ENCODE data around the gene OR10H3. TPM values are rescaled to one million over a fixed set of nuclear protein-coding genes. Genes with fewer than 3 reads are reported as not detected.

Gene OR10H3, protein sequence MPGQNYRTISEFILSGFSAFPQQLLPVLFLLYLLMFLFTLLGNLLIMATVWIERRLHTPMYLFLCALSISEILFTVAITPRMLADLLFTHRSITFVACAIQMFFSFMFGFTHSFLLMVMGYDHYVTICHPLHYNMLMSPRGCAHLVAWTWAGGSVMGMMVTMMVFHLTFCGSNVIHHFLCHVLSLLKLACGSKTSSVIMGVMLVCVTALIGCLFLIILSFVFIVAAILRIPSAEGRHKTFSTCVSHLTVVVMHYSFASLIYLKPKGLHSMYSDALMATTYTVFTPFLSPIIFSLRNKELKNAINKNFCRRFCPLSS
- total RNA-seq (not detected), polyA plus RNA-seq (not detected)

DNA sequence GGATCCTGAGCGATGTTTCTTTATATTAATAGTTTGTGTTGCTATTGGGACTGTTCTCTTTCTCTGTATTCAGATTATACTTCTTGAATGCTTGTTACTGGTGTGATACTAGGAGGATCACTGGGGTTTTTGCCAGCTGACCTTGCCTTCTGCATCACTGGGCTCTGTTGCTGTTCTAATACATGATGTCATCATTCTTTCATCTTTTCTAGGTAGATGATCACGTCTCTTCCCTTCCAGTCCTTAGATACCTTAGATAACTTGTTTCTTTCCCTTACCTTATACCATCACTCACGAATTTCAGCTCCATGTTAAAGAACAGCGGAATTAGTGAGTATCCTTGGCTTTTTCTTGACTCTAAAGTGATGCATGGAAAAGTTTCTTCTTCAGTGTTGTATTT is at the start of gene OR10H3:
Gene OR10H3 (plus strand): TSS at position 264 of the 400 bp plus-strand sequence. CDS start 3,408 bp downstream, outside the sequence.
- no peaks in the 10 kb centered on the region for H3K4me1 ChIP-seq (ENCODE audit: insufficient read depth)
- H3K36me3 ChIP-seq (ENCODE audit: insufficient read depth), result no peaks in the 10 kb centered on the region
- 62% methylated on average over 4 of the region's 4 CpGs for WGBS
- H3K27ac ChIP-seq (ENCODE audit: low read depth), result no peak within 1 kb of the TSS
- no peak for DNase-seq (ENCODE audit: extremely low spot score)
- no peak within 1 kb of the TSS for H3K4me3 ChIP-seq (ENCODE audit: low read depth, low read length)

DNA sequence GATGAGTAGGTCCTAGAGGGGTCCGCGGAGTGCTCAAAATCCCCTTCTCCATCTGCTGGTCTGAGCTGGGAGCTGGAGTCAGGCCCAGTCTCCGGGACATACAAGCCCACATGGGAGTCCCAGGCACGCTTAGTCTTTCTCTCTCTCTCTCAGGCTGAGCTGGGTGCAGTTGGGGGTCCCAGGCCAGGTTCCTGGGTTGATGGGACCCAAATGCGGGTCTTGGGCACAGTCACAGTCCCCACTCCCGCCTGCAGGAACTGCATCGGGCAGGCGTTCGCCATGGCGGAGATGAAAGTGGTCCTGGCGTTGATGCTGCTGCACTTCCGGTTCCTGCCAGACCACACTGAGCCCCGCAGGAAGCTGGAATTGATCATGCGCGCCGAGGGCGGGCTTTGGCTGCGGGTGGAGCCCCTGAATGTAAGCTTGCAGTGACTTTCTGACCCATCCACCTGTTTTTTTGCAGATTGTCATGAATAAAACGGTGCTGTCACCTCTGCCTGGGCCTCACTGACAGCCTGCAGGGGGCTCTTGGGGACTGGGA is 41.1 kb upstream of the OR10H3 start:
- Histone ChIP-seq H3K36me3 (ENCODE audit: insufficient read depth) (peaks cover 1% of the 10 kb centered on the region), H3K4me3 (ENCODE audit: low read depth, low read length) (no peak overlapping the region), H3K4me1 (ENCODE audit: insufficient read depth) (peaks cover 1% of the 10 kb centered on the region), H3K27ac (ENCODE audit: low read depth) (no peak overlapping the region)
- 81% methylated on average over 19 of the region's 19 CpGs for WGBS
- no peak for DNase-seq (ENCODE audit: extremely low spot score)

DNA sequence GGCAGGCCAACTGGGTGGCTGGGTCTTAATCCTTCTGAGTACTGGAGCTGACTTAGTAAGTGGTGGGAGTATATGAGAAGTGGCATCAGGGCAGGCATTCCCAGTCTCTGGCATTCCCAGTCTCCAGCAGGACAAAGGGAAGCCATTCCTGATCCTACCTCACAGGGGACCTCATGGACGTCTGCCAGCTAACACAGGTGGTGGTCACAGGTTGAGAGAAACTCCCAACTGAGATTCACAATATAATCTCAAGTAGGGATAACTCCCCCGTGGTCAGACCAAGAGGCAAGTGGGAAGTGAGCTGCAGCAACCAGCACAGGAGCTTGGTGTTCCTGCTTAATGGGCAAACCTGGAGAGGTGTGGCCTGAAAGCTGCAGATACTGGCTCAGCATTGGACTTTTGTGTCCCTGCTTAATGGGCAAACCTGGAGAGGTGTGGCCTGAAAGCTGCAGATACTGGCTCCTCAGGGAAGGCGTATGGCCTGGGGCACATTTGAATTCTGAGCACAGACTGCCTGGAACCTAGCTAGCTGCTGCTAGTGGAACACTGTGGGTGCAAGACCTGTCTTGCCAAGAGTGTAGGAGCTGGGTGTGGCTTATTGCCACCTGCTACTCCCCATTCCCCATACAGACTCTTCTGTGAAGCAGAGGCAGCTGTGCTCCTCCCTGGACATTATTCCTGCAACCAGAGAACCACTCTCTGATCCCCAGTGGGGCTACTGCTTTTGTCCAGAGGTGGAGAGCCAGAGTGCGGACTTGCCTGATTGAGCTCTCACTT is 35.8 kb upstream of the OR10H3 start:
- peak overlapping the region; percentile 24 for H3K27ac ChIP-seq (ENCODE audit: low read depth)
- H3K36me3 ChIP-seq (ENCODE audit: insufficient read depth), result no peaks in the 10 kb centered on the region
- no peak overlapping the region for H3K4me3 ChIP-seq (ENCODE audit: low read depth, low read length)
- H3K4me1 ChIP-seq (ENCODE audit: insufficient read depth), result peaks cover 1% of the 10 kb centered on the region
- no peak for DNase-seq (ENCODE audit: extremely low spot score)
- WGBS, result 57% methylated on average over 4 of the region's 4 CpGs

DNA sequence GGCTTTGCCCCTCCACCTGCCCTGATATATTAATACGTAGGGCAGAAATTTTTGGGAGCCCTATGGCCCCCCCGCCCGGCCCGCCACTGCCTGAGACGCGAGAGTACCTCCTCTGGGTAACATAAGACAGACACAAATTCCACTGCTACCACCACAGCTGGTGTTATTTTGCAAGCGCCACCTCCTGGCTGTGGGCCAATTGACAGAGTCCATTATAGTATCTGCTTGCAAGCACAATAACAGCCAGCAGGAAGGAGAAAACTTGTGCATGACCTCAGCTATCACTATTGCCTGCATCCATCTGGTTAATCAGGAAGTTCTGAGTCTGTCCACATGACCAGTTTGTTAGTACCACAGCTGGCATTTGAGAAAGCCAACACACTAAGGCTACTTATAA is 35.3 kb upstream of the OR10H3 start:
- H3K4me3 ChIP-seq (ENCODE audit: low read depth, low read length), result no peak overlapping the region
- 5% methylated on average over 7 of the region's 7 CpGs for WGBS
- H3K36me3 ChIP-seq (ENCODE audit: insufficient read depth), result no peaks in the 10 kb centered on the region
- peak overlapping the region; percentile 24 for H3K27ac ChIP-seq (ENCODE audit: low read depth)
- peak; percentile 40 for DNase-seq (ENCODE audit: extremely low spot score)
- H3K4me1 ChIP-seq (ENCODE audit: insufficient read depth), result peaks cover 1% of the 10 kb centered on the region

DNA sequence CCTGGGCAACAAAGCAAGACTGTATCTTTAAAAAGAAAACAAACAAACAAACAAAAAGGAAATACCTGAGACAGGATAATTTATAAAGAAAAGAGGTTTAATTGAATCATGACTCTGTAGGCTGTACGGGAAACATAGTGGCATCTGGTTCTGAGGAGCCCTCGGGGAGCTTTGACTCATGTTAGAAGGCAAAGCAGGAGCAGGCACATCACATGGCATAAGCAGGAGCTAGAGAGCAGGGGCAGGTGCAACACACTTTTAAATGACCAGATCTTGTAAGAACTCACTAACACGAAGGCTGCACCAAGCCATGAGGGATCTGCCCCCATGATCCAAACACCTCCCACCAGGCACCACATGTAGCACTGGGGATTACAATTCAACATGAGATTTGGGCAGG is 23.1 kb upstream of the OR10H3 start:
- no peak overlapping the region for H3K4me3 ChIP-seq (ENCODE audit: low read depth, low read length)
- DNase-seq (ENCODE audit: extremely low spot score), result no peak
- 68% methylated on average over 3 of the region's 3 CpGs for WGBS
- no peaks in the 10 kb centered on the region for H3K36me3 ChIP-seq (ENCODE audit: insufficient read depth)
- H3K27ac ChIP-seq (ENCODE audit: low read depth), result no peak overlapping the region
- no peaks in the 10 kb centered on the region for H3K4me1 ChIP-seq (ENCODE audit: insufficient read depth)

DNA sequence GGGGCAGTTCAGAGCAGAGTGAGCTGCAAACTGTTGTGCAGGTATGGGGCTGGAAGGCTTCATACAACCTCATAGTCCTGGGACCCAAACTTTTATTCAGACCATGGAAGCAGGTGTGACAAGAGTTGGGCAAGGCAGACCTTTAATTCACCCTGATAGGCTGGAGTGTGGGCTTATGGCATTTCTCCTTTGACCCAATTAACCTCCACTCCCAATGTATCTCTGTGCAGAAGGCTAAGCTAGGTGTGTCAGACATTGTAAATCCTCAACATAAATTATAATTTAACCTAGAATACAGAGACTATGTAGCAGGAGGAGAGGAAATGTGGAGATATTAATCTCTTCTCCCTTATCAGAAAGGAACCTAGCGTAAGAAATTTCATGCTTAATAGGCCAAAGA is 22.1 kb upstream of the OR10H3 start:
- no peak for DNase-seq (ENCODE audit: extremely low spot score)
- no peak overlapping the region for H3K27ac ChIP-seq (ENCODE audit: low read depth)
- 85% methylated on average over 1 of the region's 1 CpG for WGBS
- H3K4me1 ChIP-seq (ENCODE audit: insufficient read depth), result no peaks in the 10 kb centered on the region
- H3K4me3 ChIP-seq (ENCODE audit: low read depth, low read length), result no peak overlapping the region
- no peaks in the 10 kb centered on the region for H3K36me3 ChIP-seq (ENCODE audit: insufficient read depth)

DNA sequence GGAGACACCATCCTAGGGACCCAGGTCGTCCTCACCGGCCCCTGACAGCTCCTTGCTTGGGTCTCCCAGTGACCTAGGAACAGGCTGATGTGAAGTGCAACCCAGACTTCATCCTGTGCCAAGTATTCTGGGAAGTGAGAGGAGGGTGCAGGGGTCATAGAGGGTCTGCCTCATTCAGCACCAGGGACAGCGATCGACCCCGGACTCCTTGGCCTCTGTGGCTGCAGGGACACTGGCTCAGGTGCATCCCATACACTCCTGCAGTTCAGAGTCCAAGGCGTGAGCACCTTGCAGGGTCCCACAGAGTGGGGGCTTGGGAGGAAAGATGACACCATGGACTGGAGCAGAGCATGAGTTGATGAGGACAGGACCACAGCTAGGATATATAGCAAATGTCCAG is 20.0 kb upstream of the OR10H3 start:
- Histone ChIP-seq H3K27ac (ENCODE audit: low read depth) (no peak overlapping the region), H3K4me1 (ENCODE audit: insufficient read depth) (no peaks in the 10 kb centered on the region), H3K36me3 (ENCODE audit: insufficient read depth) (no peaks in the 10 kb centered on the region), H3K4me3 (ENCODE audit: low read depth, low read length) (no peak overlapping the region)
- 28% methylated on average over 6 of the region's 6 CpGs for WGBS
- no peak for DNase-seq (ENCODE audit: extremely low spot score)

DNA sequence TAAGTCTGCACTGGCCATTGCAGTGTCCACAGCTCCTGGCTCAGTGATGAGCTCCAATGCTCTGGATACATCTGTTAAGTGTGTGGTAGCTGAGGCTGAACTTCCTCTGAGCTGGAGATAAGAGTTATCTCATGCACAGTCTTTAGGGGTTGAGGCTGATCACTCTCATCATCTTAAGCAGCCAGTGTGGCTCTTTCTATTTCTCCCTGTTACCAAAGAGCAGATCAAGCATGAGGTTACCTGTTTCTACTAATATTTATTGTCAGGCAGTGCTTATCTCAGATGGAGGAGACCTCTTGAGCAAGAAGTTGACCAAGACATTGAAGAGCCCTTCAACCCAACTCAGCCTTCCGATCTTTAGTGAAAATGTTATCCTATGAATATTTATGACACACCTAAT is 16.5 kb upstream of the OR10H3 start:
- Histone ChIP-seq H3K4me1 (ENCODE audit: insufficient read depth) (no peaks in the 10 kb centered on the region), H3K27ac (ENCODE audit: low read depth) (no peak overlapping the region), H3K36me3 (ENCODE audit: insufficient read depth) (no peaks in the 10 kb centered on the region), H3K4me3 (ENCODE audit: low read depth, low read length) (no peak overlapping the region)
- WGBS, result 85% methylated on average over 1 of the region's 1 CpG
- DNase-seq (ENCODE audit: extremely low spot score), result no peak

DNA sequence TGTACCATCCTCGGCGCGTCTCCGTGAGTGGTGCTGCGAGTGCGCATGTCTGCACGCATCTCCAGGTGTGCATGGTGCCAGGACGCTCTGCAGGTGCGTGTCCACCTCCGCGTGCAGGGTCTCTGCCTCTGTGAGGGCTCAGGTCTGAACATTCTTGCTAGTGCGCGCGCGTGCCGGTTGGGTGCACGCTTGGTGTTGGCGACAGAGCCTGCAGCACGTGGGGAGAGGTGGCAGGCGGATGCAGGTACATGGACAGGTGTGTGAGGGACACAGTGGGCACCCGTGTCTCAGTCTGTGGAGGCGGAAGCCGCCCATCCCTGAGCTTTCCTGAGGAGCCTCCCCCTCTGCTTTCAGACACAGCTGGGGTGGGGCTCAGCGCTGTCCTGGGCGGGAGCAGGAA is 14.8 kb upstream of the OR10H3 start:
- no peak for DNase-seq (ENCODE audit: extremely low spot score)
- Histone ChIP-seq H3K36me3 (ENCODE audit: insufficient read depth) (no peaks in the 10 kb centered on the region), H3K4me1 (ENCODE audit: insufficient read depth) (no peaks in the 10 kb centered on the region), H3K27ac (ENCODE audit: low read depth) (no peak overlapping the region), H3K4me3 (ENCODE audit: low read depth, low read length) (no peak overlapping the region)
- 22% methylated on average over 25 of the region's 25 CpGs for WGBS

DNA sequence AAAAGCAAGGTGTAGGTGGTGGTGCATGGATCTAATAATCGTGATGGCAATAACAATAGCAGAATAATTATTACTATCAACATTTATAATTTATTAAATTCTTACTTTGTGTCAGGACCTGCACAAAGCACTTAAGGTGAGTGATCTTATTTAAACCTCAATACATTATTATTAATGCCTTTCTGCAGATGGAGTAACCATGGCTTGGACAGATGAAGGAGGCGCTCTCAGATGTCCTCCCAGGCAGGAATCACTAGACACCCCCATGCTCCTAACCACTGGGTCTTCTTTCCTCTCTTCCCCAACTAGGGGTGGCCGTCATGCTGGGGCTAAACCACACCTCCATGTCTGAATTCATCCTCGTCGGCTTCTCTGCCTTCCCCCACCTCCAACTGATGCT is 10.1 kb upstream of the OR10H3 start, which contains the start of gene OR10H2:
Gene OR10H2 (plus strand): TSS at position 301 of the 400 bp plus-strand sequence. CDS start 20 bp downstream, at position 321.
- Histone ChIP-seq H3K27ac (ENCODE audit: low read depth) (no peak within 1 kb of the TSS), H3K36me3 (ENCODE audit: insufficient read depth) (no peaks in the 10 kb centered on the region), H3K4me3 (ENCODE audit: low read depth, low read length) (no peak within 1 kb of the TSS), H3K4me1 (ENCODE audit: insufficient read depth) (no peaks in the 10 kb centered on the region)
- 82% methylated on average over 5 of the region's 5 CpGs for WGBS
- no peak for DNase-seq (ENCODE audit: extremely low spot score)

DNA sequence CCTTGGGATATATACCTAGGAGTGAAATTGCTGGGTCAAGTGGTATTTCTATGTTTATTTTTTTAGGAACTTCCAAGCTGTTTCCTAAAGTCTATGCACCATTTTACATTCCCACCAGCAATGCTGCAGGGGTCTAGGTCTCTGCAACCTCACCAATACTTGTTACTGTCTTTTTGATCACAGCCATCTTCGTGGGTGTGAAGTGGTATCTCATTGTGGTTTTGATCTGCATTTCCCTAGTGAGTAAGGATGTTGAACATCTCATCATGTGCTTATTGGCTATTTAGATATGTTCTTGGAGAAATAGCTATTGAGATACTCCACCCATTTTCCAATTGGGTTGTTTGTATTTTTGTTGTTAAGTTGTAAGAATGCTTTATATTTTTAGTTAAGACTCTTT is 7.2 kb upstream of the OR10H3 start:
- 39% methylated on average over 1 of the region's 1 CpG for WGBS
- H3K4me3 ChIP-seq (ENCODE audit: low read depth, low read length), result no peak overlapping the region
- H3K4me1 ChIP-seq (ENCODE audit: insufficient read depth), result no peaks in the 10 kb centered on the region
- no peak for DNase-seq (ENCODE audit: extremely low spot score)
- no peaks in the 10 kb centered on the region for H3K36me3 ChIP-seq (ENCODE audit: insufficient read depth)
- H3K27ac ChIP-seq (ENCODE audit: low read depth), result no peak overlapping the region

DNA sequence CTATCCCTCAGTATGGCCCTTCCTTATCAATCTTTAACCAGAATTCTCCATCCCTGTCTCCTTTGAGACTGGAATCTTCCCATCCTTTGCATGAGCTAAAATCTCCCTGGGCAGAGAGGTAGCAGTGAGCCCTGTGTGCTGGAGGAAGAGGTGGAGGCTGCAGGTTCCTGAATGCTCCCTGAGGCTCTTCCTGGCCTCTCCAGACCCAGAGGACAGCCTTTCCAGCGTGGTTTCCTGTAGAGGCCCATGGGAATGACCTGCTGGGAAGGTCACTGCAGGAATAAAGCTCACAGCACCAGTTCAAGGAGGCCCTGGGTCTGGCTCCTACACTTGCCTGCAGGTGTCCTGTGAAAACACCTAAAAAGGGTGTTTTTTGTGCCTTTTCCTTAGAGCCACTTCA is 5.4 kb upstream of the OR10H3 start:
- Histone ChIP-seq H3K4me1 (ENCODE audit: insufficient read depth) (no peaks in the 10 kb centered on the region), H3K27ac (ENCODE audit: low read depth) (no peak overlapping the region), H3K36me3 (ENCODE audit: insufficient read depth) (no peaks in the 10 kb centered on the region), H3K4me3 (ENCODE audit: low read depth, low read length) (no peak overlapping the region)
- no peak for DNase-seq (ENCODE audit: extremely low spot score)
- WGBS, result 13% methylated on average over 1 of the region's 1 CpG

DNA sequence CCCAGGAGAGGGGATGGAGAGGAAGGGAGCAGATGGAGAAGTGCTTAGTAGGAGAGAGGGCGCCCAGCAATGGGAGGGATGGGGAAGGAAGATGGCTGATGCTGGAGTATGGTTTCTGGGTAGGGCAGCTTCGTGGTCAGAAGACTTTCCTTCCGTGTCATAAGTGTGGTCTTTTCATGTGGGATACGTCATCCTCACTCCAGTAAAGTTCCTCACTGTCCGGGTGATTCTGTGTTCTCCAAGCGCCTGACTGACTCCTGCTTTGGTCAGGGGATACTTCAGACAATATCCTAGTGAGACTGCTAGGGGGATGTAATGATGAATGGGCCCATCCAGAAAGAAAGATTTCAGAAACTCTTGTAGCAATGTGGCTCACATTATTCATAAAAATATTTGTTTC is 3.9 kb upstream of the OR10H3 start:
- Histone ChIP-seq H3K27ac (ENCODE audit: low read depth) (no peak overlapping the region), H3K36me3 (ENCODE audit: insufficient read depth) (no peaks in the 10 kb centered on the region), H3K4me1 (ENCODE audit: insufficient read depth) (no peaks in the 10 kb centered on the region), H3K4me3 (ENCODE audit: low read depth, low read length) (no peak overlapping the region)
- WGBS, result 61% methylated on average over 6 of the region's 6 CpGs
- no peak for DNase-seq (ENCODE audit: extremely low spot score)

DNA sequence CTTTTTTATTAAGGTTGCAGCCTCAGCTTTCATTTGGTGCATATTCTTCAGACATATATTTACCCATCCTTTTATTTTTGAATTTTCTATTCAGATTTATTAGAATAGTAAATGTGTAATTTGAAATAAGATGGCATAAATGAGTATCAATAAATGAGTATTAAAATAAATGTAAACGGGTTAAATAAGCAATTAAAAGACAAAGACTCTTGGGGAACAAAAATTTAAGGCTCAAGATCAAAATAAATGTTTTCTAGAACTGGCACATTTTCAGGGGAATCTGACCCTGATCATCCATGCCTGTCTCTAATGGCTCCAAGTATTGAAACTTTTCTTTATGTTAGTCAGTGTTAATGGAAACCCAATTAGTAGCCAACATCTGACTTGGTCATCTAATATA is 3.0 kb downstream of the OR10H3 start:
- no peak overlapping the region for H3K4me3 ChIP-seq (ENCODE audit: low read depth, low read length)
- WGBS, result 66% methylated on average over 1 of the region's 1 CpG

More for the DNA sequence above, 3.0 kb downstream of the OR10H3 start:
- DNase-seq (ENCODE audit: extremely low spot score), result no peak
- Histone ChIP-seq H3K4me1 (ENCODE audit: insufficient read depth) (no peaks in the 10 kb centered on the region), H3K27ac (ENCODE audit: low read depth) (no peak overlapping the region), H3K36me3 (ENCODE audit: insufficient read depth) (no peaks in the 10 kb centered on the region)
